HepG2 (cell line): ENCODE results near the gene PWP1. TPM values are rescaled to one million over a fixed set of nuclear protein-coding genes. Genes with fewer than 3 reads are reported as not detected.

Source experiments
- AFF4 ChIP-seq: sonication (generic); formaldehyde crosslinking; IDR thresholded peaks from 2 replicates; pipeline ENCODE4 v1.4.0; 2020; ENCODE audit warnings: missing genetic modification reagents
- DNMT1 ChIP-seq: sonication (generic); formaldehyde crosslinking; IDR thresholded peaks from 2 replicates; pipeline ENCODE4 v1.5.1; 2020; ENCODE audit warnings: mild to moderate bottlenecking, missing genetic modification reagents
- FOXA1 ChIP-seq, 2 experiments: fragments of 450-650 bp in 1 of 2; sonication (generic) in 1 of 2; formaldehyde crosslinking in 1 of 2; IDR thresholded peaks; 2 replicates each; pipeline versions ENCODE4 v1.4.0 to v1.6.1; 2016 to 2020; ENCODE audit warnings: missing genetic modification reagents in 1 of 2
- FOXJ3 ChIP-seq: sonication (generic); formaldehyde crosslinking; IDR thresholded peaks from 2 replicates; pipeline ENCODE4 v1.4.0; 2020; ENCODE audit warnings: missing genetic modification reagents, mild to moderate bottlenecking, borderline replicate concordance
- GMEB2 ChIP-seq: IDR thresholded peaks from 2 replicates; pipeline ENCODE4 v1.6.1; 2016; ENCODE audit warnings: missing biosample characterization, missing genetic modification reagents, low read depth
- SNRNP70 ChIP-seq: fragments of 200-400 bp; formaldehyde crosslinking; IDR thresholded peaks from 2 replicates; pipeline ENCODE4 v1.6.1; 2017; ENCODE audit warnings: mild to moderate bottlenecking, low read depth, low read length, moderate library complexity
- ZBTB2 ChIP-seq: sonication (generic); formaldehyde crosslinking; IDR thresholded peaks from 2 replicates; pipeline ENCODE4 v1.8.0; 2022; ENCODE audit warnings: low read depth, missing genetic modification reagents
- polyA plus RNA-seq, 8 experiments: library from polyadenylated mRNA; depleted of rRNA in 3 of 8; stranded (reverse) in 7 of 8; unstranded in 1 of 8; fragments of >200 nt; fragmentation: Illumina TruSeq in 4 of 8; extraction: Trizol in 4 of 8; gene quantifications; 2 replicates each; pipeline versions ENCODE4 v1.2.1 to v1.2.3, GENCODE V29; 2011 to 2016; ENCODE audit warnings: low read depth in 4 of 8, missing spikeins in 1 of 8, mixed read lengths in 1 of 8; ENCODE audit not compliant: insufficient read depth in 1 of 8
- total RNA-seq, 5 experiments: library from RNA; depleted of rRNA; stranded (reverse); fragments of >200 nt; fragmentation: Illumina TruSeq; extraction: Trizol; gene quantifications; 2 replicates each; pipeline ENCODE4 v1.2.3, GENCODE V29; 2016; ENCODE audit warnings: low read depth in 1 of 5

The PWP1 gene
- total and polyA plus RNA-seq, 2 of the 13 experiments (the other 11 are each of a cell fraction or from before 2014, with no cell fraction given): 65.9 to 70.2 TPM

GRCh38 chr12:107649661-107650061 is 35.9 kb upstream of the PWP1 start (continued):
- TF ChIP-seq GMEB2 (CRISPR knock-in tag) (no peak), DNMT1 (CRISPR knock-in tag) (no peak), ZBTB2 (CRISPR knock-in tag) (no peak), FOXJ3 (CRISPR knock-in tag) (no peak), AFF4 (no peak), FOXA1 (IDR thresholded peaks at IDR 0.05) (no peak), FOXA1 (CRISPR knock-in tag; IDR thresholded peaks at IDR 0.05) (no peak), SNRNP70 (no peak)
